ENCODE data around the gene PRPF31.

PRPF31 gene

GRCh38 chr19:54106716-54107115 lies 8.8 kb upstream of the PRPF31 start:
- DNase-seq (ENCODE audit: extremely low read depth, insufficient read length), result no peak
- TF ChIP-seq, protein P1, sequence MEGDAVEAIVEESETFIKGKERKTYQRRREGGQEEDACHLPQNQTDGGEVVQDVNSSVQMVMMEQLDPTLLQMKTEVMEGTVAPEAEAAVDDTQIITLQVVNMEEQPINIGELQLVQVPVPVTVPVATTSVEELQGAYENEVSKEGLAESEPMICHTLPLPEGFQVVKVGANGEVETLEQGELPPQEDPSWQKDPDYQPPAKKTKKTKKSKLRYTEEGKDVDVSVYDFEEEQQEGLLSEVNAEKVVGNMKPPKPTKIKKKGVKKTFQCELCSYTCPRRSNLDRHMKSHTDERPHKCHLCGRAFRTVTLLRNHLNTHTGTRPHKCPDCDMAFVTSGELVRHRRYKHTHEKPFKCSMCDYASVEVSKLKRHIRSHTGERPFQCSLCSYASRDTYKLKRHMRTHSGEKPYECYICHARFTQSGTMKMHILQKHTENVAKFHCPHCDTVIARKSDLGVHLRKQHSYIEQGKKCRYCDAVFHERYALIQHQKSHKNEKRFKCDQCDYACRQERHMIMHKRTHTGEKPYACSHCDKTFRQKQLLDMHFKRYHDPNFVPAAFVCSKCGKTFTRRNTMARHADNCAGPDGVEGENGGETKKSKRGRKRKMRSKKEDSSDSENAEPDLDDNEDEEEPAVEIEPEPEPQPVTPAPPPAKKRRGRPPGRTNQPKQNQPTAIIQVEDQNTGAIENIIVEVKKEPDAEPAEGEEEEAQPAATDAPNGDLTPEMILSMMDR (IDR thresholded peaks at IDR 0.05; ENCODE audit: insufficient read depth, low read length, poor library complexity, severe bottlenecking), result no peak
- H3K4me3 ChIP-seq (replicated peaks; ENCODE audit: low read depth, low read length), result no peak overlapping the region
- H3K27me3 ChIP-seq (replicated peaks; ENCODE audit: control insufficient read depth, insufficient read depth, low read length), result no peaks in the 10 kb centered on the region
- H3K36me3 ChIP-seq (ENCODE audit: control insufficient read depth, insufficient read depth, low read length), result peaks cover 26% of the 10 kb centered on the region

GRCh38 chr19:54107876-54108490 lies 7.6 kb upstream of the PRPF31 start:
- TF ChIP-seq, protein P1 (IDR thresholded peaks at IDR 0.05; ENCODE audit: insufficient read depth, low read length, poor library complexity, severe bottlenecking), result no peak

DNA sequence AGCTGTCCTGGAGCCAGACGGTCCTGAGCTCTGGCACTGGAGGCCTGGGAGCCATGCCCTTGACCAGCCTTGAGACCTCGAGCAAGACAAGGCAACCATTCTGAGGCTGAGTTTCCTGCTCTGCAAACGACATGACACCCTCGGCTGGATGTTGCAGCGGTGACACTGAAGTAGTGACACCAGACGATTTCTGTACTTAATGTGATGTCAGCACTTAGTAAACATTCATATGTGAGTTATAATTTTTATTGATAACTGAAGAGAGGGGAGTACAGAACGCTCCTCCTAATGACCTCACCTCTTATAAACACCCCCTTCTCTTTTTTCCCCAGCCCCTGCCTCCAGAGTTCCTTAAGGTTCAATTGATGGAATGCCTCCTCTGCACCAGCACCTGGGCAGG lies 7.1 kb upstream of the PRPF31 start:
- Histone ChIP-seq H3K4me3 (replicated peaks; ENCODE audit: low read depth, low read length) (no peak overlapping the region), H3K27me3 (replicated peaks; ENCODE audit: control insufficient read depth, insufficient read depth, low read length) (no peaks in the 10 kb centered on the region), H3K36me3 (ENCODE audit: control insufficient read depth, insufficient read depth, low read length) (peaks cover 30% of the 10 kb centered on the region)
- DNase-seq (ENCODE audit: extremely low read depth, insufficient read length), result no peak
- TF ChIP-seq, protein P1 (IDR thresholded peaks at IDR 0.05; ENCODE audit: insufficient read depth, low read length, poor library complexity, severe bottlenecking), result no peak

More at GRCh38 chr19:54107876-54108490, 7.6 kb upstream of the PRPF31 start:
- Histone ChIP-seq H3K36me3 (ENCODE audit: control insufficient read depth, insufficient read depth, low read length) (peaks cover 27% of the 10 kb centered on the region), H3K4me3 (replicated peaks; ENCODE audit: low read depth, low read length) (no peak overlapping the region), H3K27me3 (replicated peaks; ENCODE audit: control insufficient read depth, insufficient read depth, low read length) (no peaks in the 10 kb centered on the region)
- no peak for DNase-seq (ENCODE audit: extremely low read depth, insufficient read length)

- Histone ChIP-seq H3K4me3 (replicated peaks; ENCODE audit: low read depth, low read length) (no peak overlapping the region), H3K36me3 (ENCODE audit: control insufficient read depth, insufficient read depth, low read length) (peaks cover 30% of the 10 kb centered on the region), H3K27me3 (replicated peaks; ENCODE audit: control insufficient read depth, insufficient read depth, low read length) (no peaks in the 10 kb centered on the region)
- DNase-seq (ENCODE audit: extremely low read depth, insufficient read length), result no peak
- TF ChIP-seq, protein P1 (IDR thresholded peaks at IDR 0.05; ENCODE audit: insufficient read depth, low read length, poor library complexity, severe bottlenecking), result no peak
These were observed 5.9 kb upstream of the PRPF31 start for GRCh38 chr19:54109651-54110050.

DNA sequence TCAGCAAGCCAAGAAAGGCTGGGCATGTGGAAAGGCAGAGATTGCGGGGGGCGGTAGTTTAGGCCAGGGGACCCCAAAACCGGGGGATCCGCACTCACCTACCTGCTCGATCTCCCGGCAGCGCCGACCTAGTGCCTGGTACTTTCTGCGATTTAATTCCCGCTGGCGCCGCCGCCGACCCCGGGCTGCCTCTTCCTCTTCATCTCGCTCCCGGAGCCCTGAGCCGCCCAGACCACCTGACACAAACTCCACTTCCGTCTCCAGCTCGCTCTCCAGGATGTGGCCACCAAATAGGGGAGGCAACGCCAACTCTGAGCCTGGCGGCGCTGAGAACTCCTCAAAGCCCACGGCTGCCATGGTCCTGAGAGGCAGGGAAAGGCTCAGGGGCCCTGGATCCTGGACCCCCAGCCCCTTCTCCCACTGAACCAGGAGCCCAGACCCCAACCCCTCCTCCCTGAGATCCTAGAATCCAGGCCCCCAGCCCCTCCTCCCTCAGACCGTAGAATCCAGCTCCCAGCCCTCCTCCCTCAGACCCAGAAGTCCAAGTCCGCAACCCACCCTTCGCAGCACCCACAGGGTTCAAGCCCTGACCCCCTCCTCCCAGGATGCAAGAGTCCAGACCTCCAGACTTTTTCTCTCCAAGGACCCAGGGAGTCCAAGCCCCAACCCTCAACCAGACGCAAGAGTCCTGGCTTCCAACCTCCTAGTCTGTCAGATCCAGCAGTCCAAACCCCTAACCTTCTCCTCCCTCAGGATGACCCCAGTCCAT lies 1.0 kb upstream of the PRPF31 start:
- Histone ChIP-seq H3K4me3 (replicated peaks; ENCODE audit: low read depth, low read length) (peak overlapping the region; percentile 73), H3K36me3 (ENCODE audit: control insufficient read depth, insufficient read depth, low read length) (peaks cover 13% of the 10 kb centered on the region), H3K27me3 (replicated peaks; ENCODE audit: control insufficient read depth, insufficient read depth, low read length) (no peaks in the 10 kb centered on the region)
- DNase-seq (ENCODE audit: extremely low read depth, insufficient read length), result no peak
- TF ChIP-seq, protein P1 (IDR thresholded peaks at IDR 0.05; ENCODE audit: insufficient read depth, low read length, poor library complexity, severe bottlenecking), result no peak
